Mesothelial cell of epicardium (in vitro differentiated cells): ENCODE data around the gene PTPRH. TPM values are rescaled to one million over a fixed set of nuclear protein-coding genes. Genes with fewer than 3 reads are reported as not detected.

Experiments
- DNase-seq, 2 experiments: peaks; one replicate each; pipeline ENCODE4 v3.0.0; 2021; ENCODE audit warnings: low spot score in 2 of 2; ENCODE audit not compliant: unreplicated experiment in 2 of 2
- H3K27ac Mint-ChIP-seq: 2 replicates; pipeline ENCODE4 v1.8.0; 2021; ENCODE audit warnings: mixed read lengths
- H3K27me3 Mint-ChIP-seq: 2 replicates; pipeline ENCODE4 v1.8.0; 2021; ENCODE audit warnings: low read depth, mixed read lengths
- H3K36me3 Mint-ChIP-seq: 2 replicates; pipeline ENCODE4 v1.8.0; 2021; ENCODE audit warnings: mixed read lengths
- H3K4me1 Mint-ChIP-seq: 2 replicates; pipeline ENCODE4 v1.8.0; 2021; ENCODE audit warnings: mixed read lengths
- H3K4me3 Mint-ChIP-seq: 2 replicates; pipeline ENCODE4 v1.8.0; 2021; ENCODE audit warnings: mild to moderate bottlenecking, moderate library complexity, mixed read lengths
- H3K9me3 Mint-ChIP-seq: 2 replicates; pipeline ENCODE4 v1.8.0; 2021; ENCODE audit warnings: mixed read lengths
- total RNA-seq: library from RNA; stranded (reverse); gene quantifications from 3 replicates; pipeline ENCODE4 v1.2.1, GENCODE V29; 2021
- TF ChIP-seq, protein P1 (sequence below): fragments of 200-600 bp; sonication (generic); IDR thresholded peaks from one replicate; pipeline ENCODE4 v1.5.0; 2021; ENCODE audit warnings: antibody characterized with exemption; ENCODE audit not compliant: unreplicated experiment

Gene PTPRH
- 10.4 to 10.7 TPM (median 10.5 TPM) in 3 replicates for total RNA-seq

DNA sequence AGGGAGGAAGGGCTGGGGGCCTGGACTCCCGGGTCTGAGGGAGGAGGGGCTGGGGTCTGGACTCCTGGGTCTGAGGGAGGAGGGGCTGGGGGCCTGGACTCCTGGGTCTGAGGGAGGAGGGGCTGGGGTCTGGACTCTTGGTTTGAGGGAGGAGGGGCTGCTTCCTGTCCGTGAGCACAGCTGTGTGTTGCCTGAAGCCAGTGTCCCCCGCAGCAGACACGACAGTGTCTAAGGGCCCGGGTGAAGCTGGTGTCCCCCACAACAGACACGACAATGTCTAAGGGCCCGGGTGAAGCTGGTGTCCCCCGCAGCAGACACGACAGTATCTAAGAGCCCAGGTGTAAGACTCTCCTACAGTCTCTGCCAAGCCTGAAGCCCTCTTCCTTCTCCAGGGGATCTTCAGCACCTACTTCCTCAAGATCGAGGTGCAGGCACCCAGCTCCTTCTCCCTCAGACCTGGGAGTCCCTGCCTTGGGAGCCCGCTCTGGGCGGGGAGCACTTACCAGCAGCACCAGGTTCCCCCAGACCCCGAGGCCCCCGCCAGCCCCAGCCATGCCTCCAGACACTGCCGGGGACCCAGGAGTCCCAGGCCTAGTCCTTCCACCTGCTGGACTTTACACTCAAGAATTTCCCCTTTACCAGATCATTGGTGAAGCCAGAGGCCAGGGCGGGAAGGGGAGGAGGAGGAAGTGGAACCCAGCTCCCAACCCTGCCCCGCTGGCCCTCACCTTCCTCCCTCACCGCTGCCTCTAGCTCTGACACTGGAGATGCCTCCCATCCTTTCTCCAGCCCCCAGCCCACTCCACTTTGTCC lies at the start of gene PTPRH:
Gene PTPRH, minus strand, starts transcription at position 622 of the 813 bp plus-strand sequence. Its CDS starts 68 bp downstream, at position 554.
- Mint-ChIP-seq H3K4me3 (peak within 1 kb of the TSS; percentile 28), H3K36me3 (peaks cover 4% of the 10 kb centered on the region), H3K4me1 (peaks cover 22% of the 10 kb centered on the region), H3K27me3 (peaks cover 5% of the 10 kb centered on the region), H3K27ac (peak within 1 kb of the TSS; percentile 84), H3K9me3 (peaks cover 7% of the 10 kb centered on the region)
- TF ChIP-seq, protein P1, sequence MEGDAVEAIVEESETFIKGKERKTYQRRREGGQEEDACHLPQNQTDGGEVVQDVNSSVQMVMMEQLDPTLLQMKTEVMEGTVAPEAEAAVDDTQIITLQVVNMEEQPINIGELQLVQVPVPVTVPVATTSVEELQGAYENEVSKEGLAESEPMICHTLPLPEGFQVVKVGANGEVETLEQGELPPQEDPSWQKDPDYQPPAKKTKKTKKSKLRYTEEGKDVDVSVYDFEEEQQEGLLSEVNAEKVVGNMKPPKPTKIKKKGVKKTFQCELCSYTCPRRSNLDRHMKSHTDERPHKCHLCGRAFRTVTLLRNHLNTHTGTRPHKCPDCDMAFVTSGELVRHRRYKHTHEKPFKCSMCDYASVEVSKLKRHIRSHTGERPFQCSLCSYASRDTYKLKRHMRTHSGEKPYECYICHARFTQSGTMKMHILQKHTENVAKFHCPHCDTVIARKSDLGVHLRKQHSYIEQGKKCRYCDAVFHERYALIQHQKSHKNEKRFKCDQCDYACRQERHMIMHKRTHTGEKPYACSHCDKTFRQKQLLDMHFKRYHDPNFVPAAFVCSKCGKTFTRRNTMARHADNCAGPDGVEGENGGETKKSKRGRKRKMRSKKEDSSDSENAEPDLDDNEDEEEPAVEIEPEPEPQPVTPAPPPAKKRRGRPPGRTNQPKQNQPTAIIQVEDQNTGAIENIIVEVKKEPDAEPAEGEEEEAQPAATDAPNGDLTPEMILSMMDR: no peak
- no peak for DNase-seq

DNA sequence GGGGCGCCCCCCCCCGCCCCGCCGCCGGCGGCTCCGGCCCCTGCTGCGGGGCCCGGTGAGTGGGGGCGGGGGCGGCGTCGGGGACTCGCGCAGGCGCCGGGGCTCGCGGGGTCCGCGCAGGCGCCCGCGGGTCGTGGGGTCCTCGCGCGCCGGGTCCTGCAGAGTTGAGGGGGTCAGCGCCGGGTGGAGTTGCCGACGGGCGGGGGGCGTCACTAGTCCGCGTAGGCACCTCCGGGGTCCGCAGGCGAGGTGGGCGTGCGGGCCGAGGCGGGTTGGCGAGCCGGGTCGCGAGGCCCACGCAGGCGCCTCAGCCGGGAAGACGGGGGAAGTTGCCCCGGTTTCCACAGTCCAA lies 49.2 kb upstream of the PTPRH start:
- no peaks in the 10 kb centered on the region for H3K27me3 Mint-ChIP-seq
- peak overlapping the region; percentile 43 for H3K27ac Mint-ChIP-seq
- TF ChIP-seq, protein P1: no peak
- no peaks in the 10 kb centered on the region for H3K9me3 Mint-ChIP-seq
- H3K36me3 Mint-ChIP-seq: no peaks in the 10 kb centered on the region
- peak overlapping the region; percentile 77 for H3K4me3 Mint-ChIP-seq
- peaks cover 37% of the 10 kb centered on the region for H3K4me1 Mint-ChIP-seq
- peak in 1 of 2 experiments; percentile 42 for DNase-seq

- DNase-seq: peak in 1 of 2 experiments; percentile 41
- H3K4me1 Mint-ChIP-seq: peaks cover 37% of the 10 kb centered on the region
- peak overlapping the region; percentile 94 for H3K27ac Mint-ChIP-seq
- no peaks in the 10 kb centered on the region for H3K36me3 Mint-ChIP-seq
- TF ChIP-seq, protein P1: no peak
- H3K9me3 Mint-ChIP-seq: no peaks in the 10 kb centered on the region
- no peaks in the 10 kb centered on the region for H3K27me3 Mint-ChIP-seq
- peak overlapping the region; percentile 99 for H3K4me3 Mint-ChIP-seq
These were observed 48.4 kb upstream of the PTPRH start for GRCh38 chr19:55257461-55258420.

DNA sequence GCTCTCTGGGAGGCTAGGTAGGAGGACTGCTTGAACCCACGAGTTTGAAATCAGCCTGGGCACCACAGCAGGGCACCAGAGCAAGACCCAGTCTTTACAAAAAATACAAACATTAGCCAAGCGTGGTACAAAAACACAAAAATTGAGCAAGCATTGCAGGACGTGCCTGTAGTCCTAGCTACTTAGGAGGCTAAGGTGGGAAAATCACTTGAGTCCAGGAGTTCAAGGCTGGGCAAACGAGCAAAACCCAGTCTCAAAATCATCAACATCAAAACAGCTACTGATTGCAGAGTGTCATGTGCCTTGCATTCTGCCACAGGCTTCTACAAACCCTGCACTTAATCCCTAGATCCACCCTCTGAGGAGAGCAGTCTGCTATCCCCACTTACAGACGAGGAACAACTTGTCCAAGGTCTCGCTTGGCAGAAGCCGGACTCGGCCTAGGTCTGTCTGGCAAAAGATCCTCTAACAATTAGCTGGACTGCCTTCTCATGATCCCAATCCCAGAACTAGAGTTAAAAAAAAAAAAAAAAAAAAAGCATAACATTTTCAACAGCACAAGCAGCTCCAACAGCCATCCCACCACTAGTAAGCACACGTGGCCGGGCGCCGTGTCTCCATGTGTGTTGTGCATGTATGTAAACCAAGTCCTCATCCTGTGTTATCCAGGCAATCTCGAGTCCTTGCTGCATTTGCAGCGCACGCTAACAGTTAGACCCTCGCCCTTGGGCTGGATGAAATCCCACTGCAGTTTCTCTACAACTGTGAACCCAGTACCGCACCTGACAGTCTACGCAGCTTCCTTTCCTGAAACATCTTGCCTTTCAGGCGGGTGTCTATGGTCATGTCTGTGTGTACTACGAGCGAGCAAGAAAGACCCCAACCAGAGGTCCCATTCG lies 47.5 kb upstream of the PTPRH start:
- Mint-ChIP-seq H3K36me3 (no peaks in the 10 kb centered on the region), H3K4me3 (peak overlapping the region; percentile 99), H3K27ac (peak overlapping the region; percentile 94), H3K4me1 (peaks cover 38% of the 10 kb centered on the region), H3K9me3 (no peaks in the 10 kb centered on the region), H3K27me3 (no peaks in the 10 kb centered on the region)
- TF ChIP-seq, protein P1: no peak
- no peak for DNase-seq
